ENCODE measurements around the gene ACAP2.
"Not testable (repeated sequence)": the region's sequence is repeated elsewhere in the genome, so short reads cannot be mapped to it uniquely, and the experiment has no call there.

ACAP2 gene

DNA sequence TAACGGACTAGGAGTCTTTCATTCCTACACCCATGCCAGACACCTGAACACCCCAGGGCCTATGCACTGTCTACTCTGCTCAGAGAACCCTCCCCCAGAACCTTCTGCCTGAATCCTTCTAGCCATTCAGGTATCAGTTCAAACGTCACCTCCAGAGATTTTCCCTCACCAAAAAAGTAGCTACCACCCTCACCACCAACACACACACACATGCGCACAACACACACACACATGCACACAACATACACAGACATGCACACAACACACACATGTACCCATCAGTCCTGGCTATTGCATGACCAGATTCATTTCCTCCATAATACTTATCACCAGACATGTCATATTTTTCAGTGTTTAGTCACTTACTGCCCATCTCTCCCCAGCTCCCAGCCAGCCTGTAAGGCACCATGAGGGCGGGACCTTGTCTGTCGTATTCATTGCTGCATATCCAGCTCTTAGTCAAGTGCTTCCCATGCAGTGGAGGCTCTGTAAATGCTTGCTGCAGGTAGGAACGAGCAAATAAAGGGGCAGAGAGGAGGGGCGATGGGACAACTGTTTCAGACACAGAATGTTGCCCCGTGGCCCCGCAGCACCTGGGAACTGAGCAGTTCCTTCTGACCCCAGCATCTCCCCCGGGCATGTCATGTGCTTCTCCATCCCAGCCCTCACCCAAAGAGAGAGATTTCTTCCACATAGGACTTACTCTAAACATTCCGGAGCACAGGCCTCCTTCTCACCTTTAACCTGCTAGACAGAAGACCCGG, 201.0 kb downstream of the ACAP2 start:
- FAIRE-seq = no peak

DNA sequence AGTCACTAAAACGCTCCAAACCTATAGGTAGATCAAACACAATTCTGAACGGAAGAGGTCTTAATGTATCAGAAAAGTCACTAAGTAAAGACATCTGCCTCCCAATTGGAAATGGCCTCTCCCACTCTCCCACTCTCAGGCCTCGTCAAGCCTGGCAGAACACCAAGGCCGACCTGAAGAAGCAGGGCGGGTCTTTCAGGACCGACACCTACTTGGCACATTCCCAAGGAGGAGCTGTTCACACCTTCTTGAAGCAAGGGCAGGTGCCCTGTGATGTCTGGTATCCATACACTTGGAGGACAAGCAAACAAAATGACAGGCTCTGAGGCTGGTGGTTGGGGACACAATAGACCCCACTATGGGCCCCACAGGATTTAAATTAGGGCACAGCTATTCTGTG, 201.9 kb downstream of the ACAP2 start:
- no peak for FAIRE-seq

- no peak for FAIRE-seq
These were observed 202.6 kb downstream of the ACAP2 start for GRCh38 chr3:195240171-195240701.

GRCh38 chr3:195239121-195239520, 203.7 kb downstream of the ACAP2 start:
- no peak for FAIRE-seq

GRCh38 chr3:195238586-195239118, 204.2 kb downstream of the ACAP2 start:
- FAIRE-seq = no peak

DNA sequence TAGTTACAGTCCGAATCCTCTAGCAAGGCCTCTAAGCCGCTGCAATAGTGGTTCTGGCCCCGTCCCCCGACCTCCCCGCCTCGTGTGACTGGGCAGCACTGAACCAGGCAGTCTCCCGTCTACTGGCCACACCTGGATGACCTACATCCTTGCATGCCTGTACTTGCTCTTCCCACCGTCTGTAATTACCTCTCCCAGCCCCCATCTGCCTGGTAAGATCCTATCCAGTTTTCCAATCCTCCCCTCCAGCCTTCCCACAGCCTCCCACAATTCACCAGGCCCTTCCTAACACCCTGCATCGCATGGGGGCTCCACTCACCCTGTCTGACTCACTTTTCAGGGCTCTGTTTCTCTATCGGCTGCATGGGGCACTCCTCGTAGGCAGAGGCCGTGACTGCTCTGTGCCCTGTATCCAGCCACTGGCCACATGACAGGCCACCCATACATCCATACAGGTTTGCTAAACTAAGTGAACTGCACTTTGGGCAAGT, 204.7 kb downstream of the ACAP2 start:
- no peak for FAIRE-seq

DNA sequence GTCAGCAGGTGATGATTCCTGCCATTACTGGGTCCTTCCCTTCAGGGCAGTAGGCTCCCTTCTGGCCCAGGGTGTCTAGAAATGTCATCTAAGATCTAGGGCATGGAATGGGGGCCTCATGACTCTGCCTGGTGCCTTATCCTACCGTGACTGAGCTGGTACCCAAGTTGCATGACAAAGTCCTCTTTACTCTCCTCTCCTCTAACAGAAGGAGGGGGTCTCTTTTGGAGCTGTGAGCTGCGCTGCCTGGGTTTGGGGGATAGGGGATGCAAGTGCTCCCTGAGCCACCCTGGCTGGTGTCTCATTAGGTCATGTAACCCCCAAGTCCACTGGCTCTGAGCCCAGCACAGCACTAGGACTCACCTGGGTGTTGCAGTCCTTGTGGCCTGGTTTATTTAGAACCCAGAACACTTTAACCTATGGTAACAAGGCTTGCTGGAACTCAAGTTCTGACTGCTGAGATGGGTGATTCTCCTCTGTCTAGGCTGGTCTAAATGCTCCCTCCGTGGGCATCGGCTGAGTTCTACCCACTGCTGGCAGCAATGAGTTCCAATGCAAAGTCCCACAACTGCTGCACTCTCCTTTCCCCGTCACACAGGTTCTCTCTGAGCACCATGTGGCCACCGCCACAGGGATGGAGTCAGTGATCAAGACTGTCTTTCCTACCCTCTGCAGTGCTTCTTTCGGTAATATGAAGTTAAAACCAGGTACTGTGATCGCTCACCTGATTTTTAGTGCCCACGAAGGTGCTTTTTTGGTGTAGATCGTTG, 205.8 kb downstream of the ACAP2 start:
- FAIRE-seq = no peak

- no peak for FAIRE-seq
These were observed 206.6 kb downstream of the ACAP2 start for GRCh38 chr3:195236076-195236798.

DNA sequence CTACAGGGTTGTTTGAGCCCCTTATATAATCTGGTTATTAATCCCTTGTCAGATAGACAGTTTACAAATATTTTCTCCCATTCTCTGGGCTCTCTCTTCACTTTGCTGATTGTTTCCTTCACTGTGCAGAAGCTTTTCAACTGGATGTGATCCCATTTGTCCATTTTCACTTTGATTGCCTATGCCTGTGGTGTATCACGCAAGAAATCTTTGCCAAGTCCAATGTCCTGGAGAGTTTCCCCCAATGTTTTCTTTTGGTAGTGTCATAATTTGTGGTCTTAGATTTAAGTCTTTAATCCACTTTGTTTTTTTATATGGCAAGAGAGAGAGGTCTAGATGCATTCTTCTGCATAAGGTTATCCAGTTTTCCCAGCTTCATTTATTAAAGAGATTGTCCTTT, 212.6 kb downstream of the ACAP2 start:
- FAIRE-seq = no peak

DNA sequence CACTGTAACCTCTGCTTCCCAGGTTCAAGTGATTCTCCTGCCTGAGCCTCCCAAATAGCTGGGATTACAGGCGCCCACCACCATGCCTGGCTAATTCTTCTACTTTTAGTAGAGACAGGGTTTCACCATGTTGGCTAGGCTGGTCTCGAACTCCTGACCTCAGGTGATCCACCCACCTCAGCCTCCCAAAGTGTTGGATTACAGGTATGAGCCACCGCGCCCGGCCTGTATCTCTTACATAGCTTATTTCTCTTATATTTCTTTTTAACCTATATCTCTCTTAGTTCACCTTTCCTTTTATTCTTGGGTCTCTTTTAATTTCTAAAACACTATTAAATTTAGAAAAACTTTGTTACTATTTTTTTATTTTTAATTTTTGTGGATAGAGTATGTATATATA, 213.9 kb downstream of the ACAP2 start:
- not testable (repeated sequence) for FAIRE-seq

DNA sequence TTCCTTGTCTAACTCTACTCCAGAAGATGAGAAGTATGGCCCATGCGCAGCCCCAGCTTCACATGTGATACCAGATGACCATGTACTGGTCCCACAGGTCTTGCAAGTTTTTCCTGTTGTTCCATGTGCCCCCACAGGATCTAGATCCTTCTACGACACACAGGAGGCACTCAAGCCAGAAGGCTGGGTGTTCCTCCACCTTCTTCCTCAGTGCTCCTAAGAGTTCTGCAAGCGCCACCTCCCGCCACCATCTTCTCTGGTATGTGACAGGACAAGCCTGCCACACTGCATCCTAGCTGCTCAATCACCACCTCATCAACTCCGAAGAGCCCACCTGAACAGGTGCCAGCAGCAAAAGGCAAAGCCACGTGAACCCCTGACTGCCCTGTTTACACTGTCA, 214.9 kb downstream of the ACAP2 start:
- no peak for FAIRE-seq

DNA sequence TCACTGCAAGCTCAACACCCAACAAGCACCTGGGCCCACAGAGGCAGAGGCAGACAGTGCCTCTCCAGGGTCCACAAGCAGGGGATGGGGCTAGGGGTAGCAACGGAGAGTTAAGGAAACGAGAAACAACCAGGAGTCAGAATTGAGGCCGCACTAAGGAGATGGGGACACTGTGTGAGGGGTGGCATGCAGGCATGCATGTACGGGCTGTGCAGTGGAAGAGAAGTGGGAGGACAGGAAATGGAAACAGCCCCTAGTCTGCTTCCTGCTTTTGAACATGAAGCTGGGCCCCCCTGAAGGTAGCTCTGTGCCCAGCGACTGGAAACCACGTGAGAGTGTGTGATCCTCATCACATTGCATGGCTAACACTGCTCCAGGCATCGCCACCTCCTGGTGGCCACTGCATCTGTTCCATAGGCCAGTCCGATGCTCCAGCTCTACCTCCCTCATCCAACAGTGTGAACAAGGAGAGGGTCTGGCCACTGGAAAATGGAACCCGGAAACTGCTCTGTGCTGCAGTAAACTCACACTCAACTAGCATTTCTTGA, 215.8 kb downstream of the ACAP2 start:
- FAIRE-seq = no peak

GRCh38 chr3:195226445-195226844, 216.4 kb downstream of the ACAP2 start:
- FAIRE-seq = no peak

GRCh38 chr3:195224980-195225580, 217.7 kb downstream of the ACAP2 start:
- FAIRE-seq = no peak
